PC-3 (cell line): ENCODE measurements around the gene BIRC5. TPM values are rescaled to one million over a fixed set of nuclear protein-coding genes. Genes with fewer than 3 reads are reported as not detected.
"Not testable (repeated sequence)": the region's sequence is repeated elsewhere in the genome, so short reads cannot be mapped to it uniquely, and the experiment has no call there.

Experiments
- ATAC-seq: fragments of 200-7000 bp; cut with Tn5 transposase; 2 replicates; pipeline ENCODE4 v1.9.1; 2020; ENCODE audit warnings: mild to moderate bottlenecking, moderate library complexity
- BruUV-seq: library from RNA; stranded (reverse); fragments of 400-500 nt; replicated peaks from 2 replicates; lab custom pipeline; 2021; lab: Mats Ljungman, UMichigan
- CTCF ChIA-PET: fragments of 300-600 bp; sonication (Branson Sonifier 250); formaldehyde crosslinking; loops from one replicate; lab custom pipeline; 2022; ENCODE audit warnings: antibody characterized with exemption; lab: Charles Lee
- POLR2A ChIA-PET: fragments of 300-600 bp; sonication (Branson Sonifier 250); formaldehyde crosslinking; loops from one replicate; lab custom pipeline; 2022; ENCODE audit warnings: antibody characterized with exemption; ENCODE audit not compliant: unreplicated experiment; lab: Charles Lee
- DNase-seq: peaks from one replicate; pipeline ENCODE4 v3.0.0-alpha.2; 2015
- H2AFZ ChIP-seq: fragments of 300-600 bp; sonication (generic); 2 replicates; pipeline ENCODE4 v1.6.0; 2016; ENCODE audit warnings: antibody characterized with exemption, low read length
- H3F3A ChIP-seq: fragments of 300-600 bp; sonication (generic); one replicate; pipeline ENCODE4 v1.6.0; 2017; ENCODE audit warnings: antibody characterized with exemption, low read length, control low read depth, mild to moderate bottlenecking; ENCODE audit not compliant: unreplicated experiment
- H3K27ac ChIP-seq: fragments of 300-600 bp; sonication (generic); 2 replicates; pipeline ENCODE4 v1.5.1; 2016; ENCODE audit warnings: mild to moderate bottlenecking, low read length
- H3K27me3 ChIP-seq: fragments of 300-600 bp; sonication (generic); 2 replicates; pipeline ENCODE4 v1.6.1; 2016; ENCODE audit warnings: low read length, mixed read lengths
- H3K36me3 ChIP-seq: fragments of 300-600 bp; sonication (generic); 2 replicates; pipeline ENCODE4 v1.6.1; 2016; ENCODE audit warnings: low read depth, mixed run types, low read length, mixed read lengths
- H3K4me1 ChIP-seq: fragments of 300-600 bp; sonication (generic); 2 replicates; pipeline ENCODE4 v1.5.1; 2016; ENCODE audit warnings: low read length; ENCODE audit not compliant: insufficient read depth
- H3K4me2 ChIP-seq: fragments of 300-600 bp; sonication (generic); 2 replicates; pipeline ENCODE4 v1.6.0; 2016; ENCODE audit warnings: low read length
- H3K4me3 ChIP-seq: fragments of 300-600 bp; sonication (generic); 2 replicates; pipeline ENCODE4 v1.5.1; 2016; ENCODE audit warnings: mild to moderate bottlenecking, low read length, mixed read lengths
- H3K79me2 ChIP-seq: fragments of 300-600 bp; sonication (generic); 2 replicates; pipeline ENCODE4 v1.6.1; 2017; ENCODE audit warnings: low read length, mixed read lengths
- H3K9ac ChIP-seq: fragments of 300-600 bp; sonication (generic); 2 replicates; pipeline ENCODE4 v1.6.0; 2016; ENCODE audit warnings: mild to moderate bottlenecking, low read length
- H3K9me2 ChIP-seq: fragments of 300-600 bp; sonication (generic); replicated peaks from 2 replicates; pipeline ENCODE4 v1.6.1; 2016; ENCODE audit warnings: mixed run types, low read length, mixed read lengths
- H3K9me3 ChIP-seq: fragments of 300-600 bp; sonication (generic); 2 replicates; pipeline ENCODE4 v1.6.1; 2016; ENCODE audit warnings: low read length, mixed read lengths
- H4K20me1 ChIP-seq: fragments of 300-600 bp; sonication (generic); 2 replicates; pipeline ENCODE4 v1.6.1; 2016; ENCODE audit warnings: low read length, mixed read lengths
- EZH2 ChIP-seq: fragments of 300-600 bp; sonication (generic); IDR thresholded peaks from one replicate; pipeline ENCODE4 v1.6.1; 2017; ENCODE audit warnings: antibody characterized with exemption, mild to moderate bottlenecking, low read length; ENCODE audit not compliant: unreplicated experiment
- EZH2phosphoT487 ChIP-seq: fragments of 300-600 bp; sonication (generic); IDR thresholded peaks from 2 replicates; pipeline ENCODE4 v1.6.1; 2018; ENCODE audit warnings: mild to moderate bottlenecking, antibody characterized with exemption, low read length, borderline replicate concordance
- intact Hi-C: fragments of 100-400 bp; cut with micrococcal nuclease; formaldehyde crosslinking; loops from 2 replicates; pipeline ENCODE4 v1.9.0; 2023
- total RNA-seq: library from RNA; depleted of rRNA; stranded (reverse); fragments of >200 nt; gene quantifications from 2 replicates; pipeline ENCODE4 v1.2.3, GENCODE V29; 2014
- TF ChIP-seq, protein P1 (sequence below): fragments of 300-600 bp; sonication (generic); conservative IDR thresholded peaks from 2 replicates; pipeline ENCODE4 v1.5.1; 2017; ENCODE audit warnings: antibody characterized with exemption, low read depth, mild to moderate bottlenecking, low read length

The BIRC5 gene
- total RNA-seq, 1 experiment from 2014 or later, result 304 TPM

DNA sequence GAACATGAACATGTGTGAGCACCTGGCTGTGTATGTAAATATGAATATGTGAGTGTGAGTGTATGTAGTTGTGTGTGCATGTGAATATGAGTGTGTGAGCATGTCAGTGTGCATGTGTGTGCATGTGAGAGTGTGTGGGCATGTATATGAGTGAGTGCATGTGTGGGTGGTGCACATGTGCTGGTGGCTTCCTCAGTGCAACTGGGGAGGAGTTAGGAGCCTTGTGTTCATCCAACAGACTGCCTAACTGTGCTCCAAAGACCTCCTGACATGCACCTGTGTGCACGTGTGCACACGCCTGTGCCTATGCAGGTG is 18.8 kb downstream of the BIRC5 start:
- Histone ChIP-seq H3K27ac (no peak overlapping the region), H4K20me1 (no peaks in the 10 kb centered on the region), H3K79me2 (no peaks in the 10 kb centered on the region), H3K4me2 (no peak overlapping the region), H3K9me2 (no peaks in the 10 kb centered on the region), H3K36me3 (no peaks in the 10 kb centered on the region), H3K27me3 (peaks cover 3% of the 10 kb centered on the region; the same call in 1 of the 2 replicates), H3K9ac (no peak overlapping the region), H3K4me3 (no peak overlapping the region), H2AFZ (no peak overlapping the region), H3F3A (no peaks in the 10 kb centered on the region), H3K4me1 (no peaks in the 10 kb centered on the region), H3K9me3 (no peaks in the 10 kb centered on the region)
- no TSS peak for BruUV-seq
- ChIA-PET CTCF (no interaction called here), POLR2A (no interaction called here)
- TF ChIP-seq, protein P1, sequence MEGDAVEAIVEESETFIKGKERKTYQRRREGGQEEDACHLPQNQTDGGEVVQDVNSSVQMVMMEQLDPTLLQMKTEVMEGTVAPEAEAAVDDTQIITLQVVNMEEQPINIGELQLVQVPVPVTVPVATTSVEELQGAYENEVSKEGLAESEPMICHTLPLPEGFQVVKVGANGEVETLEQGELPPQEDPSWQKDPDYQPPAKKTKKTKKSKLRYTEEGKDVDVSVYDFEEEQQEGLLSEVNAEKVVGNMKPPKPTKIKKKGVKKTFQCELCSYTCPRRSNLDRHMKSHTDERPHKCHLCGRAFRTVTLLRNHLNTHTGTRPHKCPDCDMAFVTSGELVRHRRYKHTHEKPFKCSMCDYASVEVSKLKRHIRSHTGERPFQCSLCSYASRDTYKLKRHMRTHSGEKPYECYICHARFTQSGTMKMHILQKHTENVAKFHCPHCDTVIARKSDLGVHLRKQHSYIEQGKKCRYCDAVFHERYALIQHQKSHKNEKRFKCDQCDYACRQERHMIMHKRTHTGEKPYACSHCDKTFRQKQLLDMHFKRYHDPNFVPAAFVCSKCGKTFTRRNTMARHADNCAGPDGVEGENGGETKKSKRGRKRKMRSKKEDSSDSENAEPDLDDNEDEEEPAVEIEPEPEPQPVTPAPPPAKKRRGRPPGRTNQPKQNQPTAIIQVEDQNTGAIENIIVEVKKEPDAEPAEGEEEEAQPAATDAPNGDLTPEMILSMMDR, result no peak
- no peak for TF ChIP-seq EZH2
- TF ChIP-seq EZH2phosphoT487, result no peak
- intact Hi-C loops, result no loop called here
- DNase-seq (no peak), ATAC-seq (no peak)

DNA sequence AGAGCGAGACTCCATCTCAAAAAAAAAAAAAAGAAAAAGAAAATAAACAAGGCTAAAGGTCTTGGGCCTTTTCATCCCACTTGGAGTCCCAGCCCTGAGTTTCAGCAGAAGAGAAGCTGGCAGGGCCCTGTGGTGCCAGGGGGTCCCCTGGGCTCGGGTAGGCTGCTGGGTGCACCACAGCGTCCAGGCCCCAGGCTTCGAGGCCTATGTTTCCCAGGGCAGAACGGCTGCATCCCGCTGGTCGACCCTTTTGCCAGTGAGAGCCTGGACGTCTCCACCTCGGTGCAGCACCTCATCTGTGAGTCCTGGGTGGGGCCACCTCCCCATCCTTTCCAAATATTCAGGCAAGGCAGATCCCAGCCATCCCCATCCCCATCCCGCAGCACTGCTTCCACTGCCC is 19.6 kb downstream of the BIRC5 start:
- ChIA-PET POLR2A (no interaction called here), CTCF (no interaction called here)
- DNase-seq (no peak), ATAC-seq (no peak)
- Histone ChIP-seq H3K9me2 (no peaks in the 10 kb centered on the region), H4K20me1 (no peaks in the 10 kb centered on the region), H2AFZ (no peak overlapping the region), H3K79me2 (no peaks in the 10 kb centered on the region), H3K4me3 (no peak overlapping the region), H3K9ac (no peak overlapping the region), H3K27me3 (peaks cover 3% of the 10 kb centered on the region; the same call in 1 of the 2 replicates), H3K36me3 (no peaks in the 10 kb centered on the region), H3K9me3 (no peaks in the 10 kb centered on the region), H3F3A (no peaks in the 10 kb centered on the region), H3K4me1 (no peaks in the 10 kb centered on the region), H3K4me2 (no peak overlapping the region), H3K27ac (no peak overlapping the region)
- intact Hi-C loops, result no loop called here
- BruUV-seq, result no TSS peak
- TF ChIP-seq EZH2phosphoT487 (no peak), EZH2 (no peak)
- TF ChIP-seq, protein P1, result no peak

DNA sequence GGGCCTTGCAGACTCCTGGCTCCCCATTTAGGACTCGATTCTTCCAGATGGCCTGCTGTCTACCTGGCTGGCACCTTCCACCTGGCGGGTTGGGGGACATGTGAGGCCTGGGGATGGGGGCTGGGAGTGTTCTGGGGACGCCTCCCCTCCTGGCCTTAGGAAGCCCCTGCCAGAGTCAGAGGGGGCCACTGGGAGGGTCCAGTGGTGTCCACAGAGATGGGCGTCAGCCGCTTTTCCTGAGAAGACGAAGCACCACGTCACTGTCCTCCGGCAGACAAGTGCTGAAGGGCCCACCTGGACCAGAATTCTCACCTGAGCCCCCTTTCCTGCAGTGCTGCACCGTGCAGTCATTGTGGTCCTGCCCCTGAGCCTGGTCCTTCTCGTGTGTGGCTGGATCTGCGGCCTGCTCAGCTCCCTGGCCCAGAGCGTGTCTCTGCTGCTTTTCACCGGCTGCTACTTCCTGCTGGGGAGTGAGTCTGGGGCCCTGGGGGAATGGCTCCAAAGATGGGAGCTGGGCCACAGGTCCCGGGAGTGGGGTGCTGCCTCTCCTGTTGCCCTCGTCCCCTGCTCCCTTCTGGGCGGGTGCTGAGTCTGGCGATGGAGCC is 20.3 kb downstream of the BIRC5 start:
- peaks cover 3% of the 10 kb centered on the region; the same call in 1 of the 2 replicates for H3K27me3 ChIP-seq
- no peaks in the 10 kb centered on the region for H3F3A ChIP-seq
- no peaks in the 10 kb centered on the region for H4K20me1 ChIP-seq
- H2AFZ ChIP-seq, result no peak overlapping the region
- H3K36me3 ChIP-seq, result no peaks in the 10 kb centered on the region
- intact Hi-C loops, result no loop called here
- no peak for DNase-seq
- ChIA-PET POLR2A (no interaction called here), CTCF (no interaction called here)
- H3K4me2 ChIP-seq, result no peak overlapping the region
- H3K4me3 ChIP-seq, result no peak overlapping the region
- no peaks in the 10 kb centered on the region for H3K4me1 ChIP-seq
- no peaks in the 10 kb centered on the region for H3K79me2 ChIP-seq
- no peak overlapping the region for H3K9ac ChIP-seq
- H3K27ac ChIP-seq, result no peak overlapping the region
- TF ChIP-seq, protein P1, result no peak
- TF ChIP-seq EZH2 (no peak), EZH2phosphoT487 (no peak)
- ATAC-seq, result no peak
- no TSS peak for BruUV-seq
- no peaks in the 10 kb centered on the region for H3K9me2 ChIP-seq
- H3K9me3 ChIP-seq, result no peaks in the 10 kb centered on the region

DNA sequence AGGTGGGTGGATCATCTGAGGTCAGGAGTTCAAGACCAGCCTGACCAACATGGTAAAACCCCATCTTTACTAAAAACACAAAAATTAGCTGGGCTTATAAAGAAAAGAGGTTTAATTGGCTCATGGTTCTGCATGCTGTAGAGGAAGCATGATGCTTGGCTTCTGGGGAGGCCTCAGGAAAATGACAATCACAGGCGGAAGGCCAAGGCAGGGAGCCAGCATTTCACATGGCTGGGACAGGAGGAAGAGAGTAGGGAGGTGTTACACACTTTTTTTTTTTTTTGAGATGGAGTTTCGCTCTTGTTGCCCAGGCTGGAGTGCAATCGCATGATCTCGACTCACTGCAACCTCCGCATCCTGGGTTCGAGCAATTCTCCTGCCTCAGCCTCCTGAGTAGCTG is 21.0 kb downstream of the BIRC5 start:
- intact Hi-C loops, H3K4me1 ChIP-seq, BruUV-seq, H3K27me3 ChIP-seq, H3K4me3 ChIP-seq, H2AFZ ChIP-seq, H3K9ac ChIP-seq, H3K79me2 ChIP-seq, H3F3A ChIP-seq, H3K4me2 ChIP-seq, H3K36me3 ChIP-seq, H4K20me1 ChIP-seq, H3K9me3 ChIP-seq, DNase-seq, H3K9me2 ChIP-seq, CTCF ChIA-PET, POLR2A ChIA-PET, ATAC-seq, H3K27ac ChIP-seq: not testable (repeated sequence)
